Stimulated activated CD8-positive, alpha-beta memory T cell treated with anti-CD3 and anti-CD28 coated beads, Interleukin-7, amount 100 ng/mL, for 1 hour (primary cell): ENCODE results near the gene BRIX1.
A peak's percentile ranks its signal among the peaks of the same experiment; 100 is the strongest.

Source experiments
- DNase-seq, 2 donors: peaks; one replicate each; pipeline ENCODE4 v3.0.0-alpha.2; 2020; ENCODE audit warnings: low read depth in 2 of 2

Gene BRIX1, protein sequence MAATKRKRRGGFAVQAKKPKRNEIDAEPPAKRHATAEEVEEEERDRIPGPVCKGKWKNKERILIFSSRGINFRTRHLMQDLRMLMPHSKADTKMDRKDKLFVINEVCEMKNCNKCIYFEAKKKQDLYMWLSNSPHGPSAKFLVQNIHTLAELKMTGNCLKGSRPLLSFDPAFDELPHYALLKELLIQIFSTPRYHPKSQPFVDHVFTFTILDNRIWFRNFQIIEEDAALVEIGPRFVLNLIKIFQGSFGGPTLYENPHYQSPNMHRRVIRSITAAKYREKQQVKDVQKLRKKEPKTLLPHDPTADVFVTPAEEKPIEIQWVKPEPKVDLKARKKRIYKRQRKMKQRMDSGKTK

DNA sequence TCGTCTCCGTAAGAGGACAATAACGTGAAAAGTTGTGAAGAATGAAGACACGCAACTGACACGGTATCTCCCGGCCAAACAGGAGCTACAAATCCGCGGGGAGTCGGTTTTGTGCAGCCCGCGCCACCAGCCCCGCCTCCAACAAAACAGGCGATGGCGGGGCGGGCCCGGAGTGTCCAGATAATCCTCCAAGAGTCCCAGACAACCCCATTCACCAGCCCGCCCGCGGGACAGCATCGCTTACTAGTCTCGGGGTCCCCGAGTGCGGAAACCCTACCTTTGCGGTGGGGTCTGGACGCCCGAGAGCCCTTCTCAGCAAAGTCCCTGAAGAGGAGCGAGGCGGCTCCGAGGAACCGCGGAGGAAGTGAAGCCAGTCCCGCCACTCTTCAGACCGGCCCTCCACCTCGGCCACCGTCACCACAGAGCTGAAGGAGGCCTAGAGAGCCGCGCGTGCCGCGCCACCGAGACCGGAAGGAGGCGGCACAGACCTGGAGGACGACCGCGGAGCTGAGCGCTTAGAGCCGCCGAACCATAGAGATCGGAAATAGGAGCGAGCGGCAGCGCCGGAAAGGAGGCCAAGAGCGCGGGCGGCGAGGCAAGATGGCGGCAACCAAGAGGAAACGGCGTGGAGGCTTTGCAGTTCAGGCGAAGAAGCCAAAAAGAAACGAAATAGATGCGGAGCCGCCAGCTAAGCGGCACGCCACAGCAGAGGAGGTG lies at the start of gene BRIX1, which contains the start of gene RAD1:
BRIX1 (plus strand) TSS at position 573 of the 717 bp plus-strand sequence; CDS start at position 601, 28 bp downstream.
RAD1 (minus strand) TSS at position 366 of the 717 bp plus-strand sequence. CDS start 612 bp downstream, outside the sequence.
- DNase-seq: peak; percentile 83 to 85

DNA sequence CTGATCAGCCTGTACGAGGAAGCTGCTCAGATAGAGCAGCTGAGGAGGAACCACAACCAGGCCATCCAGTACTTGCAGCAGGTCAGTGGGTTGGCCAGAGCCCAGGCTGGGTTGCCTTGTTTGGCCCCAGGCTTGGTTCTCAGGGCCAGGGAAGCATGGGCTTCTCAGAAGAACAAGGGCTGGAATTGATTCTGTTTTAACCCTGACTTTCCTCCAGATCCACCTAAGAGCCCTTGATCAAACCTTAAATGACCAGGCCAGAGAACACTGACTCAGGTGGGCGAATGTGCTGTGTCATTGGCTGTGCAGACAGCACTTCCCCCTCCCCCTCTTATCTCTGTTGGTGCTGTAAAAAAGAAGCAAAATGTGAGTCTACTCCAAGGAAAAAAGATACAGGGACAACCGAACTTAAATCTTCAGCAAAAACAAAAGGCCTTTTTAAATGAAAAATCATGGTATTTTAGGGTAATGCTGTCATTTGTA lies 48.5 kb upstream of the BRIX1 start:
- DNase-seq: no peak

DNA sequence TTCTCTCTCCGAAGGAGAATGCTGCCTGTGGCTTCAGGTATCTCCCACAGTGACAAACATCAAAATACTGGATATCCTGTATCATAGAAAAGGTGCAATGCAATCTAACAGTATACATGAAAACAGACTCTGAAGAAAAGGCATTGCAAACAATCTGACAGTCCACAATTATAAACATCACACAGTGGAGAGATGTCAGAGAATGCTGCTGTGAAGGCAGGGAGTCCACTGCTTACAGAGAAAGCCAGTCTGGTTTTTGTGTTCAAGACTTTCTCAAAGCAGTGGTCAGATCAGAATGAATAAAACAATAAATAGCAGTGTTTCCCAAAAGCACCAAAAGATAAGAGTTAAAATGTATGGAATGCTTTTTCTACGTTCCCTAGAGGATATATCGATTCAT lies 47.9 kb upstream of the BRIX1 start:
- no peak for DNase-seq

DNA sequence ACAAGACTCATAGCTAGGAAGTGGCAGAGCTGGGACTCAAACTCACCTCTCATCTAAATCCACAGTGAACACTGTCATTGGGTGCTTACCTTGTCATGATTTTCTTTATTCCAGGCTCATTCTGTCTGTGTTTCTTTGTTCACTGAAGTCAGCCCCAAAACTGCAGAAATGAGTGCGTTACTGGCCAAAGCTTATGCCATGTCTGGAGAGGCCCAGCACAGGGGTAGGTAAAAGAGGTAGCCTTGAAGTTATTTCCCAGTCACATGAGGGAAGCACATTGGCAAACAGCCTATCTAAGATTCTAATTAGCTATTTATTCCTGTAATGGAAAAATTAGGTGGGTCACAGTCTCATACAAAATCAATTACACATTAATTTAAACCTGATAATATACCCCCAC lies 46.7 kb upstream of the BRIX1 start:
- DNase-seq: no peak

DNA sequence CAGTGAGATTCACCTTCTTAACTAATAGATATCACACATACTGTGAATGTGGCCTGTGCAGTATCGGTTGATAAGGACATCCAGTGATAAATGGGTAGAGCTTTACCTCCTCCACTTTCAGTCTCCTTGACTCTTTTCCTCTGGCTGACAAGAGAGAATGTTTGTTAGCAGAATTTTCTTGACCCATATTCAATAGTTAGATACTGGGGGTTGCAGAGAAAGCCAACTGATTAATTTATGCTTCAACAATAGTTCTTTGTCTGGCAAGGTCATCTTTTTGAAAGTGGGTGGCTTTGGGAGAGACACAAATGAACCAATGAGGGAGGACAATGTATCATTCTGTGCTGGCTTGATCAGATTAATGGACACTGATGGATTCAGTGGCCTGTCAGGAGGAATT lies 46.3 kb upstream of the BRIX1 start:
- DNase-seq: no peak

DNA sequence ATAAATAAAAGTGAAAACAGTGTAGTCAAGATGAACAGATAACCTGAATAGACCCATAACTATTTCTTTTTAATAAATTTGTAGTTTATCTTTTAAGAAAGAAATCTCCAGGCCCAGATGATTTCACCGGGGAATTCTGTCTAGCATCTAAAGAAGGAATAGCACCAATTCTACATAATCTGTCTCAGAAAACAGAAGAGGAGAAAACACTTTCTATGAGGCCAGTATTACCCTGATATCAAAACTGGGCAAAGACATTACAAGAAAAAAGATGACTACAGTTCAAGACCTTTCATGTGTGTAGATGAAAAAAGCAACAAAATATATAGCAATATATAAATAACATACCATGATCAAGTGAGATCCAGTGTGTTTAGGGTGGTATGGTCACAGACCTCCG lies 45.1 kb upstream of the BRIX1 start:
- no peak for DNase-seq

DNA sequence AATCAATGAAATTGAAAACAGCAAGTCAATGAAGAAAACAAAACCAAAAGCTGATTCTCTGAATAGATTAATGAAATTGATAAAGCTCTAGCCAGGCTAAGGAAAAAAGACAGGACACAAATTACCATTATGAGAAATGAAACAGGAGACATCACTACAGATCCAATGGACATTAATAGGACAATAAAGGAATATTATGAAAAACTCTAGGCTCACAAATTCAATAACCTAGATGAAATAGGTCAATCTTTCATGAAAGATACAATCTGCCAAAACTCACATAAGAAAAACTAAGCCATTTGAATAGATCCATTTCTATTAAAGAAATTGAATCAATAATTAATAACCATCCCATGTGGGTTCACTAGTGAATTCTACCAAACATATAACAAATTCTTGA lies 39.2 kb upstream of the BRIX1 start:
- no peak for DNase-seq

DNA sequence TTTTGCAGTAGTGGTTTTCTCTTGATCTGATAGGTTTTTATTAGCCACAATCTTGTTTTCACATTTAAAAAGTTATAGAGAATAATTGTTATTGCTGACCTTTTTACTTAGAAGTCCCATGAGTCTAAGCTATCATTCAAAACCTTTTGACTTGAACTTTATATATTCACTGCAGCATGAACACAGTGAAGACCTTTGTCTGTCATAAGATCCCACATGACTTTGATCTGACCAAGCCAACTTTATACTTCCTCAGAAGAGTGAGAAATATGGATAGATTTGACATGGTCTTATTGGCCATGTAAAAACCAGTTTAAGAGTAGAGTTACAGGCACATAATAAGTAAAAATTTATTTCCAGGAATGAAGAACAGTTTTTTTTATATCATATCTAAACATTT lies 34.3 kb upstream of the BRIX1 start:
- DNase-seq: no peak

DNA sequence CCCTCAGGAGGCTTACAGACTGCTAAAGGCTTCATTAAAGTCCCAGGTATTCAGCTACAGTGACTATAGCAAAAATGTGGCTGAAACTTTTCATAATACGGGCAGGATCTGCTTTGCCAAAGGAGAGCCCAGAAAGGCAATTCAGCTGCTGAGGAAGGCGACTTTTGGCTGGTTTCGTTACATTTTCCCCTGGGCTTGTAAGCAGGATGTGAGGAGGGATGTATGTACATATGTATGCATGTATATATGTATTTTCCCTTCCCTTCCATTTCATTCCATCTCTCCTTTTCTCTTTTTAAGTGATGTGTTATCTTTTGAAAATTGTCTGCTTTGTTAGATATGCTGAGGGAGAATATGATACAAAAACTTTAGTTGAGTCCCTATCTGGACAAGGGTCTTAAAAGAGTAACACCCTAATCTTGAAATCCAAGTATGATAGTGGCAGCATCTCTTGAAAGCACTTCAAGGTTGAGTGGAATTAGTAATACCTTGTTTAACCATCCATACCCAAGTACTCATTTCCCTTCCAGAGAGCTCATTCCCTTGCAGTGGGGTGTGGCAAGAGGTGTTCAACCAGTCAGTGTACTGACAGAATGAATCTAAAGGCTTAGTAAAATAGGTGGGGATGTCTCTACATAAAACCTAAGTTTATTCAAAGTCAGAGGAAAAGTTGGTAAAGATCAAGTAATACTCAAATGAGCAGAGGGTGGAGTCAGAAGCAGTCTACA lies 29.0 kb upstream of the BRIX1 start:
- DNase-seq: no peak

DNA sequence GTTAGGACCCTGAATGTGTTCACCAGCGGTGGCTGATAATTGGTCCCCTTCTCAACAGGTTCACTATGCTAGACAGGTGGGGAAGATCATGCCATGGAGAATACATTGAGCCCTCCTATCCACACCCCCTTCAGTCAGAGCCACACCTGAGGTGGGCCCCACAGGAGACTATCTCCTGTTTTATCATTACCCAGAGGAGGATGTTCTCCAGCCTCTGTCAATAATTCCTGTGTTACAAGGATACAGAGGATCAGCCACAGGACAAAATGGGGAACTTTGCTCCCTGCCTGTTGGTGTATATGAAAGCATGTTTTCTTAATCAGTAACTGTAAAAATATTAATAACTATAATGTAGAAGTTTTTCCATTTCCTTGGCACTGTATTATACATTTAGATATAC lies 26.1 kb upstream of the BRIX1 start:
- DNase-seq: no peak

DNA sequence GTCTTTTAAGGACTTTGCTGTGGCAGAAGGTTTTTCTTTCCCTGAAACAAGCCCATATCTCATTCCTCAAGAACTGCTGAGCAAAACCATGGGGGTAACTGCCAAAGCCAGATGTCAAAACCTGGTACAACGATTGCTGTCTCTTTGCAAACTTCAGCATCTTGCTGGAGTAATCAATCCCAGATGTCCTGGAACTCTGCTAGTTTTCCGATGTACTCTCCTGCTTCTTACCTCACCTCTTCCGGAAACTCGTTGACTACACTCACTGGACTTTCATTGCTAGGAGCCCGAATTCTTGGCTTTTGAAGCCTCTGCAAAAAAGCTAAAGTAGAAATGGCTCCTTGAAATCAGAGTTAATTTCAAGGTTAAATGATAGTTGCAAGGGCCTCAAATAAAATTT lies 23.5 kb upstream of the BRIX1 start:
- no peak for DNase-seq

DNA sequence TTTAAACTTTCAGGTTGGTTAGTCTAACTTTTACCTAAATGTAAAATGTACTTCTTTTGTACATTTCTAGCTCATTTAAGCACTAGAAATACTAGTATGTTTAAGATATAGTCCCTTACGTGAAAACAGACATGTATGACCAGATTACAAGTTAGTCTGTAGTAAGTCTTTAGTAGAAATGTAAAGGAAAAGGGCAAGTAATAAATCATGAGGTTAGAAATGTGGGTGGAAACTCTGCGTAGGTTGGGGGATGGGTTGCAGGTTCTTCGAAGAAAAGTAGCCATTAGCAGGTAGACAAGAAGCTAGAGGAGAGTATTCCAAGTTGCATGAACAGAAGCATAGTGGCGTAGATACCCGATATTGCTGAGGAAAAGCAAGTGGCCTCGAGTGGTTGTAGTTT lies 23.1 kb upstream of the BRIX1 start:
- no peak for DNase-seq

DNA sequence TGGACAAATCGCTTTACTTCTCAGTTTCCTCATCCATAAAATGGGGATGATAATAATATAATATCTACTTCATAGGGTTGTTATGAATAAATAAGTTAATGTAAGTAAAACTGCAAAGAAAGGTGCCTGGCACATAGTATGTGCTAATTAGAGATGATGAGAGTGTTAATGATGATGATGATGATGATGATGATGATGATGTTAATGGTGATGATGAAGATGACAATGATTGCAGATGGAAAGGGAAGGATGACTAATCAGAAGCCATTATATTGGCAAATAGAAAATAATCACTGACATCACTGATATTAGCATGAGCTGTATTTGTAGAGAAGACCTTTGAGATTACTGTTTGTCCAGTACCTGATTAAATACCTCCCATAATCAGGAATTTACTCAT lies 20.8 kb upstream of the BRIX1 start:
- no peak for DNase-seq

DNA sequence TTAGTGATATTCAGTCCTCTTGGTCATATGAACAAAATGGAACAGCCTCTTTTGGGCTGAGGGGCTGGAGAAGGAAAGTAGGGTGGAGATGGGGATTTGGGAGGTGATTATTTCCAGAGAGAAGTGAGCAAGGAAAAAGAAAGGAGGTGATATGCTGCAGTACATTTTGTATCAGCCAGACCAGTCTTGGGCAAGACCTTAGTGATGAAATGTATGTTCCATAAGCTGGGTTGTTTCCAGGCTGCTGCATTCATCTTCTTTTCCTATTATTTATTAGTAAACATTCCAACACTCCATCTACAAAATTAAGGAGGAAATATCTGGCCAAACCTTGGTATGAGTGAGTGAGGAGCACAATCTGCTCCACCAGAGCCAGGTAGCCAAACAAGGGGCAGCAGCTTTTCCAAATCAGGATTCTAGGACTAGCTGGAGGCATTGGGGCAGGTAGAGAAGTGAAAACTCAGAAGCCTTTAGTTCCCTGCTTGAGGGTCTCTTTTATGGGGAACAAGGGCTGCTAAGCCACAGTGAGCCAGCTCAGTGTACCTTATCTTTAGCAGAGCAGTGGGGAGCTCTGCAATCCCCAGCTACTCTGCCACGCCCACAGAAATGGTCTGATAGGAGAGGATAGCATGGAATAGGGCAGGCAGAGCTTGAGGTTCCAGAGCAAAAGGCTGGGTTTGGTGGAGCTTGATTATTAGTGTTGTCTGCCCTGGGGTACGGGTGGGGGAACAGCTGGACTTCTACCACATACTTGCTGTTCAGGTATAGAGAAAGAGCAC lies 19.7 kb upstream of the BRIX1 start:
- DNase-seq: no peak

DNA sequence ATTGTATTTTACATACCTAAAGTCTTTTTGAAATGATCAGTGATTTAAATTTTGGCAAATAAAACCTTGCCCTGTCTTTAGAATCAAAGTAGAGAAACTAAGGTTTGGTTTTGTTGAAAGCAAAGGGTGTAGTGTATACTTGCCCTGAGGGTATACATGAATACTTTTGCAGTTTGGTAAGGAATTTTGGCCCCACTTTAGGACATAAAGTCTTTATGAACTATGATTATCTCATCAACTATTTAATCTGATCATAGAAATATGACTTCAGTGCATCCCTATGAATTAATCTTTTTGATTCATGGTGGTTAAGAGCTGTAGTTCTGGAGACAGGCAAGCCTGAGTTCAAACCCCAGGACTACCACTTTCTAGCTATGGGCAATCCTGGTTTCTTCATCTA lies 17.9 kb upstream of the BRIX1 start:
- DNase-seq: no peak

DNA sequence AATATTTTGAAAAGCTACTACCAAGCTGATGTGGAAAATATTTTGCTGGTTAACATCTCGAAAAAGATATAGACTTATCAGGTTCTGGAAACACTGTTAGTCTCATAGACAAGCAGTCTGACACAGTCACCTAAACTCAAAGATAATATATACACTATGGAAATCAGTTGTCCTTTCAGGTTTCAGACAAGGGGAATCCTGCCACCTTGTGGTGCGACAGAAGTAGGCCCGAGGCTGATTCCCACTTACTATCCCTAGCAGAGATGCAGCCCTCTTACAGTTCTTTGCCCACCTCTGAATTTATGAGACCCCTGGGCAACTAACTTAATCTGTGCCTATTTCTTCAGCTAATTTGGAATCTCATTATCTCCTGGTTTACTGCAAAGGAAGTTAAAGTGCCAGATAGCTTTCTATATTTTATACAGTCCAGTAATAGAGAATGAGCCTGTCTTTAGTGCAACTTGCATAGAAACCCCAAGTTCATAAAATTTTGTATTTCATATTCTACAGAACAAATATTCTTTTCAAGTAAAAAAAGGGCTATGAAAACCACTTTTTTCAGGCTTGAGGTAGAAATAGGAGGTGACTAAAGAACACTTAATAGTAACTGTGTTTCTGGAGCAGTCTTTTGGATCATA lies 17.1 kb upstream of the BRIX1 start:
- peak; percentile 15 to 37 for DNase-seq

DNA sequence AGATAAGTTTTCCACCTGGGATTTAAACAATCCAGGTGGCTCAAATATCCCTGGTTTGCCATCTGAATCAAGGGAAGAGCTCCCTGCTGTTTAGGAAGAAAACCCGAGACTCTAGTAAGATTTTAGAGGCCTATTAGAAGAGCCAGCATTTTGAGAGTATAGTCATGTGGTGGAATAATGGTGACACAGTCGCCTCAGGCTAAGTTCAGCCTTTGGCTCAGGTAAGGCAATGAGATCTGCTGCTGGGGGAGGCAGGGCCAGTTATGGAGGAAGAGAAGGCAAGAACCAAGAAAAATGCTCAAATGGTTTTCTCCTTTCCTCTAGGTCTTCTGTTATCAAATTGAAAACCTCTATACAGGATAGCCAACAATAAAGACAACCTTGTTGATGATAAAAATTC lies 16.4 kb upstream of the BRIX1 start:
- DNase-seq: no peak

DNA sequence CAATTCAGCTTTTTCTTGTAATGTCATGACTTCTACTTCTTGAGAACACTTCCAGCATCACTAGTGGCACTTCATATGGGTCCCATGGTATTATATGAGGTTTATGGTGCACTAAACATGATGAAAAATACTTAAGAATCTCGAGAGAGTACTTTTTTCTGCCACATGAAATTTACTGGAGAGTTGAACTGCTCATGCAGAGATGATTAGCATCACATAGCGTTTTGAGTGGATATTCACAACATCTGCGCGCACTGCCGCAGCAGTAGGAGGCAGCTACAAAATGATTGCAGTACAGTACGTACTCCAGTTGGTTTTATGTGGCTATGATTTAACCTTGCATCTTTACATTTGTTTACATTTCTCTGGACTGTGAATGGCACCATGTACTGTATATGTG lies 14.9 kb upstream of the BRIX1 start:
- DNase-seq: no peak

DNA sequence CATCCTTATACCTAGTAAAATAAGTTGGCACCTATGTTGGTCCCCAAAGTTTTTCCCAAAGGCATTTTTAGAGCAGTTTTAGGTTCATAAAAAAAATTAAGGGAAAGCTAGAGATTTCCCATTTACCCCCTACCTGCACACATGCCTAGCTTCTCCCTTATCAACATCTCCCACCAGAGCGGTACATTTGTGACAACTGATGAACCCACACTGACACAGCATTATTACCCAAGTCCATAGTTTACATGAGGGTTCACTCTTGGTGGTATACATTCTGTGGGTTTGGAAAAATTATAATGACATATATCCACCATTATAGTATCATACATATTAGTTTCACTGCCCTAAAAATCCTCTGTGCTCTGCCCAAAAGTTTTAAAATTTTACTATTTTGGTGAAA lies 12.3 kb upstream of the BRIX1 start:
- DNase-seq: no peak

DNA sequence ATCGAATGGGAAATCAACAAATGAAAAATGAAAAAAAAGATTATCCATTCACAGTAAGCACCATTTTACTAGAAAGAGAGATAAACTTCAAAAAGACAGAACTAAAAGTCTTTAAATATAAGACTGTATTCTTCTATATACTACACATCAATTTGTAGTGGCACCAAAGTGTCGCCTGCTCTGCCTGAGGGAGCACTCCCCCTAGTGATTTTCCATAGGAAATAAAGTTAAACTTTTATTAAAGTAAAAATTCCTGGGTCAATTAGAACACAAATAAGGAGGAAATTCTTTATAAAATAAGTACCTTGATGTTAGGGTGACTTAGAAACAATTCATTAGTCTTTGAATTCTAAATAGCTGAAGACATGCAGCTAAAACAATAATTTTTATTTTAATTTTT lies 9.9 kb upstream of the BRIX1 start:
- DNase-seq: no peak

DNA sequence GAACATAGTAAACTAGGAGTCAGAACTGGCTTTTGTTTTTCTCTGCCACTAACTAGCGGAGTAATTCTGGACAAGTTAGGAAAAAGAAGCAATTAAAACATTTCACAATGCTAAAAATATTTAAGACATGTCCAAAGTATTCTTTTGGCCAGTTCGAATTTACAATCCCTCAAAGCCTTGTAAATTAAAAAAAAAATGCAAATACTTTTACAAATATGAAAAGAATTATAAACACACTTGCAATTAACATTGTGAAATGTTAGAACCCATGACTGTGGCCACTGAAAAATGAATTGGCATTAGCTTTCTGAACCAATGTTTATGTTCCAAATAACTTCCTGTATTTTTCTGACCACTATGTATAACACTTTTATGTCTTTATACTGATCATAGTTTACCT lies 2.4 kb upstream of the BRIX1 start:
- no peak for DNase-seq
